Measurements from ENCODE around the gene CMTM4.

DNA sequence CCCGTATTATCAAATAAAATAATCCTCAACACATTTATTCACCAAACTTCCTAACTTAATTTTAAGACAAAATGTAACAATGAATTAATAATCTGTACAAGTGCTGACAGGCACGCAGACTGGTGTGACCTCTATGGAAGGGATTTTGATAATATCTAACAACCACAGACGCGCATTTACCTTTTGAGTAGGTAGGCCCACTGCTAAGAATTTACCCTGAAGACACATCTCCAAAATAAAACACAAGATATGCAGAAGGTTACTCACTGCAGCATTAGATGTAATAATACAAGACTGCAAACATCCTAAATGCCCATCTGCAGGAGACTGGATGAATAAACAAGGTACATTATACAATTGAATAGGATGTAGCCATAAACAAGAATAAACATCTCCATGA is 22.7 kb upstream of the CMTM4 start:
- TF ChIP-seq POLR2A (IDR thresholded peaks at IDR 0.05): no peak
- TF ChIP-seq, protein P1, sequence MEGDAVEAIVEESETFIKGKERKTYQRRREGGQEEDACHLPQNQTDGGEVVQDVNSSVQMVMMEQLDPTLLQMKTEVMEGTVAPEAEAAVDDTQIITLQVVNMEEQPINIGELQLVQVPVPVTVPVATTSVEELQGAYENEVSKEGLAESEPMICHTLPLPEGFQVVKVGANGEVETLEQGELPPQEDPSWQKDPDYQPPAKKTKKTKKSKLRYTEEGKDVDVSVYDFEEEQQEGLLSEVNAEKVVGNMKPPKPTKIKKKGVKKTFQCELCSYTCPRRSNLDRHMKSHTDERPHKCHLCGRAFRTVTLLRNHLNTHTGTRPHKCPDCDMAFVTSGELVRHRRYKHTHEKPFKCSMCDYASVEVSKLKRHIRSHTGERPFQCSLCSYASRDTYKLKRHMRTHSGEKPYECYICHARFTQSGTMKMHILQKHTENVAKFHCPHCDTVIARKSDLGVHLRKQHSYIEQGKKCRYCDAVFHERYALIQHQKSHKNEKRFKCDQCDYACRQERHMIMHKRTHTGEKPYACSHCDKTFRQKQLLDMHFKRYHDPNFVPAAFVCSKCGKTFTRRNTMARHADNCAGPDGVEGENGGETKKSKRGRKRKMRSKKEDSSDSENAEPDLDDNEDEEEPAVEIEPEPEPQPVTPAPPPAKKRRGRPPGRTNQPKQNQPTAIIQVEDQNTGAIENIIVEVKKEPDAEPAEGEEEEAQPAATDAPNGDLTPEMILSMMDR (IDR thresholded peaks at IDR 0.05): no peak

Measured in suprapubic skin (tissue), 3 donors.